HG03103 (cell line): ENCODE data around the gene RAD51B.

Source experiments
- ATAC-seq: cut with Tn5 transposase; IDR thresholded peaks from one replicate; pipeline ENCODE4 v1.9.1; 2021; ENCODE audit warnings: low read depth; ENCODE audit not compliant: unreplicated experiment

Gene RAD51B

DNA sequence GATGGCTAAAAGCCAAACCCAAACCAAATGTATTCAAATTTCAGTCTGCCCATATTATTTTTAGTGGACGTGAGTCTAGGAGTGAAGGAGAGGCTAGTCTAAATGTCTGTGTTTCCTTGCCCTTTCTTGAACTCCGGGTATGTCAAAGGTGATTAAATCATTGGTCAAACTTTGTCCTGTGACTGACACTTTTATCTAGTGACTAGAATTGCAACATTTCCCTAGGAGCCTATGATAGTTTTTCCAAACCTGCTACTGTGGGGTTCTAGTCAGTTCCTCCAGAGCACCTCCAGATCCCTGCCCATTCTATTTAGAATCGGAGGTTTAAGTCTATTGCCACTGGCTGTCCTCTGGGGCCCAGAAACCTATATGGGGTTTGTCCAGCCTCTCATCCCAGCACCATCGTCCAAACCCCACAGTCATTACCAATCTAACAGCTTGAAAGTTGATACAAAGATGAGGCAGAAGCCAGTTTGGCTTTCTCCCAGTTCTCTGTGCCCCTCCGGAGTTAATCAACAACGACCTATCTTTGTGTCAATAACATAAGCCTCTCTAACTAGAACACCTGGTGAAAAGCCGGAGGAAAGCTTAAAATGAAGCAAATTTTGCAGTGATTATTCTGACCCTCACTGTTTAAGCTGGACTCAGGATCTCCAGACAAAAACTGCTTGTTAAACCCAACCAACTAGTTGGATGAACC lies 666.6 kb downstream of the RAD51B start:
- ATAC-seq: no peak

DNA sequence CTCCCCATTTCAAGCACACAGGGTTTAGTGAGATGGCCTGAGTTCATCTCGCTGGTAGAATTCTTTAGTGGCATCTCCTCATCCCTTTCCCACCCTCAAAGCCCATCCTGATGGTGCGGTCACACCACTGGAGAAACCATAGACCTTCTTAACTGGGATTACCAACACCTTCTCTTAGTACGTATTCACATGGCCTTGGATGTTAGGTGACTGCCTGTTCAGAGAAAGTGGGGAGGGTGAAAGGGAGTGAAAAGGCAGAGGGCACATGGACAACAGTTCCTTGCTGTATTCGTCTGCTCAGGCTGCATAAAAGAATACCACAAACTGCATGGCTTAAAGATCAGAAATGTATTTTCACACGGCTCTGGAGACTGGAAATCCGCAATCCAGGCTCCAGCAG lies 667.2 kb downstream of the RAD51B start:
- ATAC-seq: no peak

DNA sequence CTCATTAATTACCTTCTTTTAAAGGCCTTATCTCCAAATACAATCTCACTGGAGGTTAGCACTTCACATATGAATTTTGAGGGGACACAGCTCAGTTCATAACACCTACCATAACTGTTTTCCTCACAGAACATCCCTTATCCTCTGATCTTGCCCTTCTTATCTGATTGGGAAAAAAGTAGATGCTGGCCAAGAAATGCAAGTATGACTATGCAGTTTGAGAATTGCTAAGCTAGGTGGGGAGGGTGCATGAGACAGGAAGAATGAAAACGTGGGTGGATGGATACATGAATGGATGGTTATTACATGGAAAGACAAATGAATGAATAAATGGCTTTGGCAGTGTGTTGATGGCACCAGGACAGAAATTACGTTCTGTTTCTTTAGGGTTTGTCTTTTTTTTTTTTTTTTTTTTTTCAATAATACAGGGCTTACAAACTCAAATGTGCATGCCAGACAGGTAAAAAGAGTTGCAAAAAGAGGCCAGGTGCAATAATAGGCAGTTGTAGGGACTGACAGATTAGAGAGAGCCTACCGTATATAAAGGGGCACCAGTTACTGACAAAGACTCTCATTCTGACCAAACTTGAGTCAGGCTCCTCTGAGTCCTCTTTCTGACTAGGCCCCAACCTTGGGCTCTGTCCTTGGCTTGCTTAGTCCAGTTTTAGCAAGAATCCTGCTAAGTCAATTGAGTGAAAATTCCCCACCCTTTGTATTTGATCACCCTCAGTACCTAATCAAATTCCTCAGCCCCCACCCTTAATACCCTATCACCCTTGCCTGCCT lies 668.4 kb downstream of the RAD51B start:
- no peak for ATAC-seq

DNA sequence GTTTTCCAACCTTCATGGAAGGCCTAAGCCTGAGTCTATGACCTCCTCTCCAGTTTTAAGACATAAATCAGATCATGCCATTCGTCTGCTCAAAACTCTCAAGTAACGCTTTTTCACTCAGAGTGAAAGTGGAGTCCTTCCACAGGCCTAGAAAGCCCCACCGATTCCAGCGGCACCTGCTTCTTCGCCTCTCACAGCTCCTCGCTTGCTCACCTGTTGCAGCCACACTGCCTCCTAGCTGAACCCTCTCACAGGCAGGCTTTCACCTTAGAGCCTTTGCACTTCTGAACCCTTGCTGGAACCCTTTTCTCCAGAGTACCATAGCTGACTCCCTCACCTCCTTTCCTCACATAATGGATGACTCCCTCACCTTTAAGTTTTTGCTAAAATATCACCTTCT lies 672.2 kb downstream of the RAD51B start:
- no peak for ATAC-seq

DNA sequence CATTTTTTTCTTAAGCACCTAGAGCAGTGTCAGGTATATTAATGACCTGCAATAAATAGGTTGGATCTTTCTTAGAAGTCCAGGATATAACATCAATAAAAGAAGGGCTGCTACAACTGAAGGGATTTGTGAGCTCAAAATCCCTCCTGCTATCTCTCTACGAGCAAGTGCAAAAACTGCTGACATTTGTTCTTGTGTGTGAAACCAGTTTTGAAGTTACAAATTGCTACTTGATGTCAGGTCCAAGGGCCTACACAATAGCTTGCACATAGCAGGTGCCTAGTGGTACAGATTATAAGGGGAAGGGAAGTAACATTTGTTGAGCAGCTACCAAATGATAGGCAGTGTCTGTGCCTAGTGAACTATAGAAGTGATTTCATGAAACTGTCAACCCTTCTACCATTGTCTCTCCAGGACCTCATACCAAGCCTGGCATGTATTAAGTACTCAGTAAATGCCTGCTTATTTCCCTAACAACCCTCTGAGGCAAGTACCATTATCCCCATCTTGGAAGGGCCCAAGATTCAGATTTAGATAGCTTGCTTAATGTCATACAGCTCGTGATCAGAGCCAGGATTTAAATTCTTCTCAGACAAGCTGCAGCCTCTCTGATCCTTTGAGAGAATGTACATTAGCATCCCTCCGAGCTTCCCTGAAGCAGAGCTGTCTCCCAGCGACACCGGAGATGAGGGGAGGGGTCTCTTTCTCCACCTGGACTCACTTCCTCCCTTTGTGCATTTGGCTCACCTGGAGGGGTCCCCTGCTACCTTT lies 673.0 kb downstream of the RAD51B start:
- ATAC-seq: no peak

DNA sequence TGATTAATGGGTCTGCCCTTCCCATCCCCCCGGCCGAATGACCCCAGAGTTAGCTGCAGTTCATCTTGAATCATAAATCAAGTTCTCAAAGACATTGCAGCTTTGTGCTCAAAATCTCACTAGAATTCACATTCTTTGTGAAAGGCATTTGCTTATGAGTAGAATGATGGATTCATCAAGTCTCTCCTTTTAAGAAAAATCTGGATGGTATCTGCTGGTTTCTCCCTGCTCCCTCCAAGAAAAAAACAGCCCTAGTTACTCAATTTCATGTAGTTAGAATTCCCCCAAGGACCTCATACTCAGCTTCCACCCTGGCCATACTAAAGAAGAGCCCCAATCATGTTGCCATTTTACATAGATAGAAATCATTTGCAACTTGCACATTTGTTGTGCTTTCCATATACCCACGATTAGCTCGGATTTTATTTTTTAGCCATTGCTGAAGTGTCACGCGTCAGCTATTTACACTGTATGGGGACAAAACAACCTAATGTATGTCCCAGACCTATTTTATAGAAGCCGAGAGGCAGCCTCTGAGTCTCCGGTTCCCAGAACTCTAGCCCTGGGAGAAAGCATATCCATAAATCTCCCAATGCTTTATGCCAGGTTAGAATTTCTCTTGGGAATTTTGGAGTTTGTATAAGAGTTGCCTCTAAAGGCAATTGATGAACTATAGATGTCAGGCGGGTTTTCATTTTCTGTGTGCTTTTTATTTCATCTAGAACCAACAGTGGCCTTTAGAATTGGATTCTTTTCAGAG lies 673.8 kb downstream of the RAD51B start:
- ATAC-seq: no peak

DNA sequence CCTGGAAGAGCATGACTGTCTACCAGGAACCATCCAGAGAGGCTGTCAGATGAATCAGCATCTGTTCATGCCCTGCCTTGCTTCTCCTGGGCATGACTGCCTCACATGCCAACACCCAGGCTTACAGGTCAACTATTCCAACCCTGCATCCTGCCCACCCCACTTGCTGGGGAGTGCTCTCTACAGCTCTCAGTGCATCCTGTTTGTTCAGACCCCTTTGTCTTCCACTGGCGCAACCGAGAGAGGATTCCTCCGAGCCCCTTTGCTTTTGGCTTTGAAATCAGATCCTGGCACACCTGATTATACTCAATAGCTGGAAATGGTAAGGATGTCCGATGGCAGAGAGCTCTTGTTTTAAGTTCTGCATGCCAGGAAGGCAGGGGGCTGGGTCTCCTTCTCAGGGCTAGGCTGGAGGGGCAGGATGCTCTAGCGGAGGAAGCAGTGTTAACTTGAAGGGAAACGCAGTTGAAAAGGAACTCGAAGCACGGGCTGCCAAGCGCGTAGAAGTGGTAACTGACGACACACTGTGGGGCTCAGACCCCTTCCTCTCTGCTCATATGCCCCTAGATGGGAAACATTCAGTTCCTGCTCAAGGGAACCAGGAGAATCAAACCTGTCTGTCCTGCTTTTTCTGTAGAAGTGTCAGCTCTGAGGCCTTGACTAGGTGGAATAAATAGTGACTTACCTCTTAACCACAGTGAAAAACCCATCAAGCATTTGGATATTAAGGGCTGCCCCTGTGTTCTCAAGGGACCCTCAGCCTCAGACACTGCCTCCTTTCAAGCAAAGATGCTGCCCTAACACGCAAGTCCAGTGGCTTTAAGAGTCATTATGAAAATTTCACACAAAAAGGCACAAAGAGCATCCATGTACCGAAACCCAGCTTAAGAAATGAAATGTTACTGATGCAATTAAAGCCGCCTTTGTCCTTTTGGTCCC lies 675.8 kb downstream of the RAD51B start:
- no peak for ATAC-seq

DNA sequence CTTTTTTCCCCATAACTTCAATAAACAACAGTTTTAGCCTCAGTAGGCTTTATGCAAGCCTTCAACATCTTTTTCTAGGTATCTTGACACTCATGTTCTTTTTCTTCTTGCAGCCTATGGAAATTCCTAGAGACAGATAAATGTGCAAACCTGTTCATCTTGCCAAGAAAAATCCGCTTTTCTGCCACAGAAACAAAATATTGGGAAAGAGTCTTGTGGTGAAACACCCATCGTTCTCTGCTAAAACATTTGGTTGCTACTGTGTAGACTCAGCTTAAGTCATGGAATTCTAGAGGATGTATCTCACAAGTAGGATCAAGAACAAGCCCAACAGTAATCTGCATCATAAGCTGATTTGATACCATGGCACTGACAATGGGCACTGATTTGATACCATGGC lies 677.4 kb downstream of the RAD51B start:
- ATAC-seq: no peak

DNA sequence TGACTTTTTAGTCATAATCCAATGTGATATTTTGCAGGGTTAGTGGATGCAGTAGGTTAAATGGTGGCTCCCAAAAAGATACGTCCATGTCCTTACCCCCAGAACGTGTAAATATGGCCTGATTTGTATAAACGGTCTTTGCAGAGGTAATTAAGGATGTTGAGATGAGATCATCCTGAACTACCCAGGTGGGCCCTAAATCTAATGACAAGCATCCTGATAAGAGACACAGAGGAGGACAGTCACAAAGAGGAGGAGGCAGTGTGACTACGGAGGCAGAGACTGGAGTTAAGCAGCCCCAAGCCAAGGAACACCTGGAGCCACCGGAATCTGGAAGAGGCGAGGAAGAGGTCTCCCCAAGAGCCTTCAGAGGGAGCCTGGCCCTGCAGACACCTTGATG lies 679.9 kb downstream of the RAD51B start:
- no peak for ATAC-seq

DNA sequence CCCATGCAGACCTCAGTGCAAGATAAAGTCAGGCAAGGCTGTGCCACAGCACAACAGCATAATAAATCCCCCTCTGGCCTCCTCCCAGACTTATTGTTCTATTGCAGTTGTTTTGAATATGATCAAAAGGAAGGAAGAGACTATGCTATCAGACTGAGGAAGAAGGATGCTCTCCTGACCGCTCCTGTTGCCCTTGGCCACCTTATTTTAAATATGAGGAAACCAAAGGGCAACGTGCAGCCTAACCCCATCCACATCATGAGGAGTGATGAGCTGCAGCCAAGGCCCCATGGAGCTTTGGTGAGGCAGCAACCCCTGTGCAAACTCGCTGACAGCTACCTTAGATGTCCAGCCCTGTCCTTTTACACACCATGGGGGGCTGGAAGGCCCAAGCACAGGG lies 681.6 kb downstream of the RAD51B start:
- ATAC-seq: no peak

DNA sequence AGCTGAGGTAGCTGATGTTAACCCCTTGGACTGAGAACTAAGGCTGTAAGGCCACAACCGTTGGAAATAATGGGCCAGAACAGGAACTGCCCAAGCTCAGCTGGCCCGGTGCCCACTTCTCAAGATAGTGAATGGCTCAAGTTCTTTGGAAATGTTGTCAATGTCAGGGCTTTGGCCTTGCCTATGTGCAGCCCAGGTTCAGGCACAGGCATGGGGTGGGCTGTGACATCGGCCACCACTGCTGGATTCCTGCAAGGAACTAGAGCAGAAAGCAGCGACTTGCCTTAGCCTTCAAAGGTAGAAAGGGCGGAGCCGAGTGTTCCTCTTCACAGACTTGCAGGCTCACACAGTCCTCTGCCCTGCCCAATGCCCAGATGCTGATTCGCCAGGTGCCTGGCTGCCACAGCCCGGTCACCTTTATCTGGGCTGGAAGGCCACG lies 682.1 kb downstream of the RAD51B start:
- no peak for ATAC-seq

DNA sequence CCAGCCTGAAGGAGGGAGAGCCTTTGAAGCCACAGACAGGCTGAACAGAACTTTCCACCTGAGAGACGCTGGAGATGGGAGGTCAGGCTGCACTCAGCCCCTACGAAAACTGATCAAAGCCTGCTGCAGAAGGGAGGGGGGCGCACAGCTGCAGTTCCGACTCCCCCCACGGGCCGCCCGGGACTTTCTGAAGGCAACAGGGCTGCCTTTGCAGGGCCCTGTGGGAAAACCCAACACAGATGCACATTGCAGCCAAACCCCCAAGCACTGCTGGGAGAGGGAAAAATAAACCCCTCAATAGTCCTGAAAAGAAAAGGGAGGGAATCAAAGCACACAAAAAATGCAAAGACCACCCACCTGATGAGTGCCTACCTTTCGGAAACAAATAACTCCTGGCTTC lies 682.7 kb downstream of the RAD51B start:
- no peak for ATAC-seq

DNA sequence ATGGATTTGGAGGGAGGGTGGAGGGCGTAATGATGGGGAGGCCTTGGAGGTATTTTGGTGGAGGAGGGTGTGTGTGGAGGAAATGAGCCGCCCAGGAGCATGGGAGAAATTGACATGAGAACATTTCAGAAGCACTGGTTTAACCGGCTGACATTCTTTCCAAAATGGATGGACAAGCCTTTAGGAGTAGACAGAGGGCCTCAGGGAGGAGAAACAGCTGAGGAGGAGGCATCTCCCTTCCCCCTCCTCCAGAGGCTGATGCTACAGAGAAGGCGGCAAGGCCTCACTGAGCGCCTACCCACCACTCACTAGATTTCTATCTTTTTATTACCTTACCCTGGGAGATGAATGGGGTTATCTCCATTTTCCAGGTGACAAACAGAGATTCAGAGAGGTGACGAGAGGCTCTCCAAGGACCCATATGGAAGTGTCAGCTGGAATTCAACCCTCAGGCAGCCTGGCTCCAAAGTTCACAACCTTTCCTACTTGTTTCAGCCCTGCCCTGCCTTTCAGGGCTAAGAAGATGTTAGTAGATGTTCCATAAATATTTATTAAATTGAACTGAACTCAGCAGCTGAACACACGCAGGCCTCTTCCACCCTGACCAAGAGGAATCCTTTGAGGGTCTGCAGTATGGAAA lies 683.7 kb downstream of the RAD51B start:
- no peak for ATAC-seq

DNA sequence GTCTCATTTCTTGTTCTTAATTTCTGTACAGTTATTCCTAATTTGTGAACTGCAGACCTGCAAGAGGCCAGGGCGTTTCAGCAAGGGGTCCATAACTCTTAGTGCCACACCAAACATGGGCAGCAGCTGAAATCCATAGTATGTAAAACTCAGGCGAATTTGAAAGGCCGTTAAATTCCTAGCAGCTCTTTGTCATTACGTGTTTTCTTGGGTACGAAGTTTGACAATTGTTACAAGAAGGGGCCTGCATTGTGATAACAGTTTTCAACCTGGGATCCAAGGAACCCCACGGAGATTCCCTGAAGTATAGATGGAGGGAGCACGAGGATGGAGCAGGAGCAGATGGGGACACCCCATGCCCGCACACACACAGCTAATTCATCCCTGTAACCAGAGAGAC lies 685.3 kb downstream of the RAD51B start:
- no peak for ATAC-seq

DNA sequence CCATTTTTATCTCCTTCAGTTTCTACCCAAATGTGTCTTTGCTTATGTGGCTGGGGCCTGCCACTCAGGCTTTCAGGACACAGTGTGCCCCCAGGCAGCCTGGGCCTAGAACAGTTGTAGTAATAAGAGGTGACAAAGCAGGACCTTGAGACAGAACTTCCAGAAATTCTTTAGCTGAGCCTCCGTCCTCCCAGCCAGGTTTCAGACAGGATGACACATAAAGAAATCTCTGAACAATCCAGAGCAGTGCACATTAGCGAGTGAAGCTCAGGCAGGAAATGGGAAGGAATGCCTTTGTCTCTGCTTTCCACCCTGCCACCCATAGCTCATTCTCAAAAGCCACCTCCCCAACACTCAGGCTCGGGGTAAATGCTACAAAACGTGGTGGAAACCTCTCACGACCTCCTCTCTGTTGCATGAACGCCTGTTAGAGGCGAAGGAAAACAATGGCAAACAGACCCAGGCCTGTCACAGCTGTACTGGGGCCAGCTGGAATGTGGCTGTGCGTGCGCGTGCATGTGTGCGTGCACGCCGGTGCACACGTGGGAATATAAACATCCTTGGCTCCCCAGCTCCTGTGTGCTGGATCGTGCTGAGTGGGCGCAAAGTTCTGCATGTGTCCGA lies 686.6 kb downstream of the RAD51B start:
- no peak for ATAC-seq

DNA sequence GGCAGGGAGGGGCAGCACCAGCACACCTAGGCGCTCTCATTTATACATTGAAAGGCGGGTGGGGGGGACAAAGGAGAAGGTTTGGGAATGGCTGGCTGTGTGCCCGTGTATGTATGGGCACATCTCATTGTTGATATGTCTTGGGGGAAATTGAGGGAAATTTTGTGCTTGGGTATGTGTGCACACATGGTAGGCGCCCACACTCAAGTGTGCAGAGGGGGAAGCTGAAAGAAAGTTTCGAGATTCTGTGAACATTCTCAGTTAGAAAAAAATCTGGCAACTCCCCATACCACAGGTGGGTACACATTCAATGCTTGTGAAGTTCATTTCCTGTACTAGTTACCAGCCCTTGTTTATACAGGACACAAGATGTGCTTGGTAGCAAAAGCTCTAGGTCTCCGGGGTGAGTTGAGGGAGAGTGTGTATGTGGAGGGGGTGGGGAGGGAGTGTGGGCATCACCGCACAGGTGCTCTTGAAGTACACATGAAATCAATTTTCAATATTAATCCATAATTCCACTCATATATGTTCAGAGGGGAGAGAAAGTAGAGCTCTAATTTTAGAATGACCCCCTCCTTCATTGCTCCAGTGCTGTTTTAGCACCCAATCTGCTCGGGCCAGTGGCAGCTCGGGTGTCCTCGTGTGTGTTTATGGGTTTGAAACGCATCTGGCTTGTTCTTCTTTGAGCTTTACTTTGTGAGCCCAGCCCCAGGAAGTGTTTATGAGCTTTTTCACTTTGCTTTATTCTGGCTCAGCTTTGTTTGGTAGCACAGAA lies 687.3 kb downstream of the RAD51B start:
- ATAC-seq: peak; percentile 46

DNA sequence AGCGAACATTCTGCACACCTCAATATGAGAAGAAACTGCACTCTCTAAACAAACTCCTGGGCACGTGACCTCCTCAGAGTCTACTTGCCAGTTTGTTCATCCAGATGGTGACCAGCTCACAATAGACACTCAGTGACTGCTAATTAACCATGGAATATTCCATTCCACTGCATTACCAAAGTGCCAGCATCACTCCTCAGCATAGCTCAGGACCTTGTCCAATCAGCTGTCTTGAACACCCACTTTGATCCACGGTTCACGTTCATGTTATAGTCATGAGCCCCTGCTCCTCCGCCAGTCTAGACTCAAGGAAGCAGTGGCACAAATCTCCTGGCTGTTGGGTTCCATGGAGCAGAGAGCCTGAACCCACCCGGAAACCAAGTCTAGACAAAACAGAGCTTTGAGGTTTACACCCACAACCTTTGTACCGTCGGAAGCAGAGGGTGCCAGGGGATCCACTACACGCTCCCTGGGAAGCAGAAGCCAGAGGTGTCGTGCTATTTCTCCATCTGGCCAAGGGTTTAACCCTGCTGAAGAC lies 688.0 kb downstream of the RAD51B start:
- ATAC-seq: no peak

DNA sequence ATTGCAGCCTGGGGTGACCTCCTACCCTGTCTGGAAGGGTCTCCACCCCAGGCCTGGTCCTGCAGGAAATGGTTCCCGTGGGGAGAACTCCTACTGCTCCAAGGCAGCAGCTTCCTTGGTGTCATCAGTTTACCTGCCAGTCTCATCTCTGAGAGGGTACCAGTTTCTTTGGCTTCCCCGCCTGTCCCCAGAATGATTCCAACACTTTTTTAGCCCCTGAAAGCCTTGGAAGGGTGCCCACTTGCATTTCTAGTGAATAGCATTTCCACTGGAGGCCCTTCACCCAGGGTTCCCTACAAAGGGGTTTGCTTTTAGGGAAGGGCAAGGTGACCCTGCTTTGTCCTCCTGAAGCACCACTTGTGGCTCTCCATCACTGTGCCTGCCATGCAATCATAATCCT lies 689.0 kb downstream of the RAD51B start:
- no peak for ATAC-seq
